ENCODE measurements around the gene MSRB3.
A peak's percentile ranks its signal among the peaks of the same experiment; 100 is the strongest.

The MSRB3 gene

DNA sequence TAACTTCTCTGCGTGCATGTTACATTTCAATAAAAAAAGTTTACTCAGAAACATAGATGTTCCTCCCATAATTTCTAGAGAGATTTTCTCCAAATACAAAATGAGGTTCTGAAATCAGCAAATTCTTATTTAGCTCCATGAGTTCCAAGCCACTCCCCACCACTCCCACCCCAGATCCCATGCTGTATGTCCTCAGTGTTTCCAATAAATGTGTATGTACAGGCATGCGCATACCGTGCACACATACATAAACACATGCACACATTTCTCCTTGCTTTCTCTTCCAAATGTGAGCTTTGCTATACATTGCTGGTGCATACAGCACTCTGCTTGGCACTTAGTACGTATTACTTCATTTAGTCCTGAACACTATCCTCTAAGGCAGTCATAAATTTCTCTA lies 209.7 kb downstream of the MSRB3 start:
- DNase-seq (ENCODE audit: low read depth) = no peak
- no peak overlapping the region for H3K4me3 ChIP-seq (ENCODE audit: low read depth, low read length)
- TF ChIP-seq, protein P1, sequence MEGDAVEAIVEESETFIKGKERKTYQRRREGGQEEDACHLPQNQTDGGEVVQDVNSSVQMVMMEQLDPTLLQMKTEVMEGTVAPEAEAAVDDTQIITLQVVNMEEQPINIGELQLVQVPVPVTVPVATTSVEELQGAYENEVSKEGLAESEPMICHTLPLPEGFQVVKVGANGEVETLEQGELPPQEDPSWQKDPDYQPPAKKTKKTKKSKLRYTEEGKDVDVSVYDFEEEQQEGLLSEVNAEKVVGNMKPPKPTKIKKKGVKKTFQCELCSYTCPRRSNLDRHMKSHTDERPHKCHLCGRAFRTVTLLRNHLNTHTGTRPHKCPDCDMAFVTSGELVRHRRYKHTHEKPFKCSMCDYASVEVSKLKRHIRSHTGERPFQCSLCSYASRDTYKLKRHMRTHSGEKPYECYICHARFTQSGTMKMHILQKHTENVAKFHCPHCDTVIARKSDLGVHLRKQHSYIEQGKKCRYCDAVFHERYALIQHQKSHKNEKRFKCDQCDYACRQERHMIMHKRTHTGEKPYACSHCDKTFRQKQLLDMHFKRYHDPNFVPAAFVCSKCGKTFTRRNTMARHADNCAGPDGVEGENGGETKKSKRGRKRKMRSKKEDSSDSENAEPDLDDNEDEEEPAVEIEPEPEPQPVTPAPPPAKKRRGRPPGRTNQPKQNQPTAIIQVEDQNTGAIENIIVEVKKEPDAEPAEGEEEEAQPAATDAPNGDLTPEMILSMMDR (conservative IDR thresholded peaks at IDR 0.05; ENCODE audit: low read depth, low read length) = no peak

DNA sequence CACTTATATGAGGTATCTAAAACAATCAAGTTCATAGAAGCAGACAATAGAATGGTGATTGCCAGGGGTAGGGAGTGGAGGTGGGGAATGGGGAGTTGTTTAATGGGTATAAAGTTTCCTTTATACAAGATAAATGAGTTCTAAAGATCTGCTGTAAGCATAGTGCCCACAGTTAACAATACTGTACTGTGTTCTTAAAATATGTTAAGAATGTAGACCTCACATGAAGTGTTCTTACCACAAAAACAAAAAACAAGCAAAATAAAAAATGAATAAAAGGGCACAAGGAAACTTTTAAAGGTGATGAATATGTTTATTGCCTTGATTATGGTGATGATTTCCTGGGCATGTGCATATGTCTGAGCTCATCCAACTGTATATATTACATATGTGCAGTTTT lies 211.8 kb downstream of the MSRB3 start:
- DNase-seq (ENCODE audit: low read depth) = peak; percentile 58
- TF ChIP-seq, protein P1 (conservative IDR thresholded peaks at IDR 0.05; ENCODE audit: low read depth, low read length) = no peak
- H3K4me3 ChIP-seq (ENCODE audit: low read depth, low read length) = no peak overlapping the region

DNA sequence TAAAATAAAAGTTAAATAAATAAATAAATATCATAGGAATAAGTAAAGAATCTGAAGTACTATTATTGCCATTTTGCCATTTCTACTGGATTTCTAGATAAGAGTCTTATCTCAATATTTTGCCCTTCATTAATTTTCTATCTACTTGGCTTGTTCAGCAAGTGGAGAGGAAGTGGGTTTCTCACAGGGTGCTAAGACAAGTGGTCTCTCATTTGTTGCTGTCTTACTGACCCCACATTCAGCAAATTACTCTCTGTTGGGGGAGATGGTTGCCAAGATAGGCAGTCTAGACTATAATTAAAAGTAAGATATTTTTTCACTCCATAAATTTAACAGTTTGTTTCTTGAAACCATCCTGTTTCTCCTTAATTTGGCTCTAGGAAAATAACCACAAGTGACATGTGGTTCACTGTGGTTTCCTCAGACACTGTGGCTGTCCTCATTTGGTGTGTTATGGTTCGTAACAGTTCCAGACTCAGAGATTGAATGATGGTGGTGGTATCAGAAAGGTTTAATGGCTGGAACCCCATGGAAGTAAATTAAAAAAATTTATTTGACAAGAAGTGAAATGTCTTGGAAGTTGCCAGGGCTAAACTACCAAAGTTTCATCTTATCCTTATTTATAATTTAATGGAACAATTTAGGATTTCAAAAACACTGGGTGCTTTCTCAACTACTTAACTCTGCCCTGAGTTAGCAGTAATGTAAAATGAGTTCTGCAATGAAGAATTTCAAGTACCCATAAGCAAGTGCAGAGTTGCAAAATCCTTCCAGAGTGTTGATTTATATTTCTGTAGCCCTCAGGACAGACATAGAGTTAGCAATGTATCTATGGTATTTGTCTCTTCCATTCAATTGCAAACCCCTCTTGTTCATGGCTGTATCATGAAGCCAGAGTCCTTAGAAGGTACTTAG lies 214.8 kb downstream of the MSRB3 start:
- TF ChIP-seq, protein P1 (conservative IDR thresholded peaks at IDR 0.05; ENCODE audit: low read depth, low read length) = no peak
- no peak for DNase-seq (ENCODE audit: low read depth)
- H3K4me3 ChIP-seq (ENCODE audit: low read depth, low read length) = no peak overlapping the region

DNA sequence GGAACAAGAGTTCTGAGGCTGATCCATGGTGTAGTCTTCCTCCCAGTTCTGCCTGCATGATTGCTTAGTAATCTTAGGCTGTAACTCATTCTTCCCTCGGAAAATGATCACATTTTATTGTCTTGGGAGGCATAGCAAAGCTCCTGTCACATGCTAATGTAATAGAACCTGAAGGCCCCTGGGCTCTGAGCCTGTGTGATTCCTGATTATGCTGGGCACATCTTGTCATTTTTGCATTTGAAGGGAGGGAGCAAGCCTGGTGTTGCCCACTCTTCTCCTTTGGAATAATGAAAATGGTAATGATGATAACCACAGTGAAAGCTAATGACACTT lies 215.4 kb downstream of the MSRB3 start:
- TF ChIP-seq, protein P1 (conservative IDR thresholded peaks at IDR 0.05; ENCODE audit: low read depth, low read length) = no peak
- no peak for DNase-seq (ENCODE audit: low read depth)
- H3K4me3 ChIP-seq (ENCODE audit: low read depth, low read length) = no peak overlapping the region

DNA sequence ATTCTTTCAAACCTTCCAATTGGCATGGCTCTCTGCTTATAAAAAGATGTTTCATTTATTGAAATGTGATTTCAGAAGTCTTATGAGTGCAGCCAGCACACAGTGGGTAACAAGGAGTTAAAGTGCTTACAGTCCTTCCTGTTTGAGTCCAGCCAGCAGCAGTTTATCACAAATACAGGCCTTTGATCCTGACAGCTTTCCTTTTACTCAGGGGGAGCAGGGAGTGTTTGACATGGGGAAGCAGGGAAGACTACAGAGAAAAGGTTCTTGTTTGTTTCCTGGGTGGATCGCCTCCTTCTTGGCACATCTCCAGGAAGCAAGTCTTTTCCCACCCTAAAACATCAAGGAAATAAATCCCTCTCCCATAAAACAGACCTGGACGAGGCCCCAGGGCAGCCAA lies 216.1 kb downstream of the MSRB3 start:
- no peak overlapping the region for H3K4me3 ChIP-seq (ENCODE audit: low read depth, low read length)
- no peak for DNase-seq (ENCODE audit: low read depth)
- TF ChIP-seq, protein P1 (conservative IDR thresholded peaks at IDR 0.05; ENCODE audit: low read depth, low read length) = no peak

DNA sequence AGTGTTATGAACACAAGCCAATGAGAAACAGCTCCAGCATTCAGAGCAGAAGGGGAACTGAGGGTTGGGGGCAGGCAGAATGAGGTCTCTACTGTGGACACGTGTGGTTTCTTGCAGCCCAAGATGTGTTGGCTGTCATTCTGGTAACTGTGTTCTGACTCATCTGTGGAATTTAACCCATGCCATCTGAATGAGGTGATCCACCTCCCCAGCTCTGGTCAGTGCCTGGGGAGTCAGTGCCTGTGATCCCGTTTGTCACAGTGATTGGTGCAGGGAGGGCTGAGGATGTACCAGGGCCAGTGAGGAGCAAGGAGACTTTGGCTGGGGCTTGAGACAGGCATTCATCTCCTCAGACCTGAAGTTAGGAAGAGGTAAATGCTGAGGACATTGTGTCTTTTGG lies 216.8 kb downstream of the MSRB3 start:
- TF ChIP-seq, protein P1 (conservative IDR thresholded peaks at IDR 0.05; ENCODE audit: low read depth, low read length) = no peak
- peak; percentile 48 for DNase-seq (ENCODE audit: low read depth)
- H3K4me3 ChIP-seq (ENCODE audit: low read depth, low read length) = no peak overlapping the region

DNA sequence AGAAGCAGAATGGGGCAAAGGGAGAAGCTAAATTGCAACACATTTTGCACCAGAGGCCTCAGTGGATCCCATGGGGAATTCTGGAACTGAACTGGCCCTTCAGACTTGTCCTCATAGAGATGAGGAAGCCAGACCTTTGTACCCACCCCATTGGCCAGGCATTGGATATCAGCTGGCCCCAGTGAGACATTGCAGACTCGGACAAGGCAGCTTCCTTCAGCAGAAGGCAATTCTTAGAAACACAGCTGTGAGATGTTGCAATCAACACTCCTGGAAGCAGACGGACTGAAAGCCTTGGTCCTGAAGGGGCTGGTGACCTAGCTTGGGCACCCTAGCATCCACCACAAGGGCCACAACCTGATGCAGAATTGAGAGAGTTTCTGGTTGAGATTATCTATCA lies 218.1 kb downstream of the MSRB3 start:
- TF ChIP-seq, protein P1 (conservative IDR thresholded peaks at IDR 0.05; ENCODE audit: low read depth, low read length) = no peak
- peak; percentile 72 for DNase-seq (ENCODE audit: low read depth)
- H3K4me3 ChIP-seq (ENCODE audit: low read depth, low read length) = no peak overlapping the region

Measured in choroid plexus epithelial cell (primary cell).